ENCODE measurements around the gene TRAPPC10. TPM values are rescaled to one million over a fixed set of nuclear protein-coding genes. Genes with fewer than 3 reads are reported as not detected.
A peak's percentile ranks its signal among the peaks of the same experiment; 100 is the strongest.

TRAPPC10 gene
- total and polyA plus RNA-seq, 9 of the 15 experiments (the other 6 are each of a cell fraction or from before 2014, with no cell fraction given) = 1.1 to 33.8 (median 24.3) TPM

- no peak for TF ChIP-seq PPARD (CRISPR knock-in tag; IDR thresholded peaks at IDR 0.05)
- TF ChIP-seq ZBTB43 (CRISPR knock-in tag; IDR thresholded peaks at IDR 0.05) = no peak
- no peak for TF ChIP-seq TFE3 (CRISPR knock-in tag; IDR thresholded peaks at IDR 0.05)
- 0 out of 2 replicates have a peak, but pooled peaks have one; percentile 9 for TF ChIP-seq EHMT2 (IDR thresholded peaks at IDR 0.05)
- TF ChIP-seq HNRNPH1 (optimal IDR thresholded peaks at IDR 0.05; ENCODE audit: low read depth, low read length) = no peak
- no peak for TF ChIP-seq SUPT5H (IDR thresholded peaks at IDR 0.05)
- no peak for TF ChIP-seq NEUROD1 (IDR thresholded peaks at IDR 0.05; ENCODE audit: borderline replicate concordance, low read depth, low read length, partially characterized antibody)
- TF ChIP-seq SRSF1 (IDR thresholded peaks at IDR 0.05; ENCODE audit: low read depth, low read length) = no peak
- TF ChIP-seq ZNF740 (CRISPR knock-in tag; IDR thresholded peaks at IDR 0.05) = no peak
- no peak for TF ChIP-seq ZNF740 (tag; IDR thresholded peaks at IDR 0.05)
- no peak for TF ChIP-seq LCOR (CRISPR knock-in tag; IDR thresholded peaks at IDR 0.05)
- TF ChIP-seq ZFP36 (IDR thresholded peaks at IDR 0.05; ENCODE audit: low read depth, low read length, partially characterized antibody) = no peak
- 0 out of 2 replicates have a peak, but pooled peaks have one; percentile 28 for TF ChIP-seq MXI1 (IDR thresholded peaks at IDR 0.05; ENCODE audit: low read depth, low read length)
- no peak for TF ChIP-seq ZNF146 (CRISPR knock-in tag; IDR thresholded peaks at IDR 0.05; ENCODE audit: unreplicated experiment)
- TF ChIP-seq U2AF1 (optimal IDR thresholded peaks at IDR 0.05; ENCODE audit: low read depth, low read length) = no peak
- TF ChIP-seq C11orf30 (IDR thresholded peaks at IDR 0.05; ENCODE audit: low read depth) = no peak
- peak in 1 of 2 experiments; percentile 16; a peak in 1 of 4 replicates for TF ChIP-seq RCOR1 (IDR thresholded peaks at IDR 0.05; ENCODE audit: borderline replicate concordance in 1 of 2, low read depth in 2 of 2, low read length in 2 of 2)
- TF ChIP-seq MIER1 (IDR thresholded peaks at IDR 0.05; ENCODE audit: low read depth) = no peak
- no peak for TF ChIP-seq ZBTB5 (IDR thresholded peaks at IDR 0.05)
- no peak for TF ChIP-seq HIVEP1 (CRISPR knock-in tag; IDR thresholded peaks at IDR 0.05)
- no peak for TF ChIP-seq MNT (conservative IDR thresholded peaks at IDR 0.05)
Observed at GRCh38 chr21:44024887-44025353, 12.8 kb downstream of the TRAPPC10 start (continued).

All from K562 (cell line).